Measurements from ENCODE around the gene MAP1A. TPM values are rescaled to one million over a fixed set of nuclear protein-coding genes. Genes with fewer than 3 reads are reported as not detected.

The MAP1A gene
- total RNA-seq, 4 donors from 2014 or later = 5.9 to 27.6 (median 12.8) TPM

DNA sequence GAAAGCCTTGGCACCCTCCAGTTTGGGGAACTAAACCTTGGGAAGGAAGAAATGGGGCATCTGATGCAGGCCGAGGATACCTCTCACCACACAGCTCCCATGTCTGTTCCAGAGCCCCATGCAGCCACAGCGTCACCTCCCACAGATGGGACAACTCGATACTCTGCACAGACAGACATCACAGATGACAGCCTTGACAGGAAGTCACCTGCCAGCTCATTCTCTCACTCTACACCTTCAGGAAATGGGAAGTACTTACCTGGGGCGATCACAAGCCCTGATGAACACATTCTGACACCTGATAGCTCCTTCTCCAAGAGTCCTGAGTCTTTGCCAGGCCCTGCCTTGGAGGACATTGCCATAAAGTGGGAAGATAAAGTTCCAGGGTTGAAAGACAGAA, 7.7 kb downstream of the MAP1A start:
- no peak overlapping the region for H3K27ac ChIP-seq
- no peak overlapping the region for H3K4me3 ChIP-seq
- intact Hi-C loops (cut with DNase I; ENCODE audit: low total_unique reads) = no loop called here
- H3K36me3 ChIP-seq = no peaks in the 10 kb centered on the region
- H3K9me3 ChIP-seq = peaks cover 0 to 10% of the 10 kb centered on the region in 2 donors
- TF ChIP-seq, protein P1, sequence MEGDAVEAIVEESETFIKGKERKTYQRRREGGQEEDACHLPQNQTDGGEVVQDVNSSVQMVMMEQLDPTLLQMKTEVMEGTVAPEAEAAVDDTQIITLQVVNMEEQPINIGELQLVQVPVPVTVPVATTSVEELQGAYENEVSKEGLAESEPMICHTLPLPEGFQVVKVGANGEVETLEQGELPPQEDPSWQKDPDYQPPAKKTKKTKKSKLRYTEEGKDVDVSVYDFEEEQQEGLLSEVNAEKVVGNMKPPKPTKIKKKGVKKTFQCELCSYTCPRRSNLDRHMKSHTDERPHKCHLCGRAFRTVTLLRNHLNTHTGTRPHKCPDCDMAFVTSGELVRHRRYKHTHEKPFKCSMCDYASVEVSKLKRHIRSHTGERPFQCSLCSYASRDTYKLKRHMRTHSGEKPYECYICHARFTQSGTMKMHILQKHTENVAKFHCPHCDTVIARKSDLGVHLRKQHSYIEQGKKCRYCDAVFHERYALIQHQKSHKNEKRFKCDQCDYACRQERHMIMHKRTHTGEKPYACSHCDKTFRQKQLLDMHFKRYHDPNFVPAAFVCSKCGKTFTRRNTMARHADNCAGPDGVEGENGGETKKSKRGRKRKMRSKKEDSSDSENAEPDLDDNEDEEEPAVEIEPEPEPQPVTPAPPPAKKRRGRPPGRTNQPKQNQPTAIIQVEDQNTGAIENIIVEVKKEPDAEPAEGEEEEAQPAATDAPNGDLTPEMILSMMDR (IDR thresholded peaks at IDR 0.05) = no peak
- TF ChIP-seq POLR2A (IDR thresholded peaks at IDR 0.05) = no peak
- DNase-seq = no peak
- H3K27me3 ChIP-seq = no peaks in the 10 kb centered on the region
- H3K4me1 ChIP-seq = no peaks in the 10 kb centered on the region

DNA sequence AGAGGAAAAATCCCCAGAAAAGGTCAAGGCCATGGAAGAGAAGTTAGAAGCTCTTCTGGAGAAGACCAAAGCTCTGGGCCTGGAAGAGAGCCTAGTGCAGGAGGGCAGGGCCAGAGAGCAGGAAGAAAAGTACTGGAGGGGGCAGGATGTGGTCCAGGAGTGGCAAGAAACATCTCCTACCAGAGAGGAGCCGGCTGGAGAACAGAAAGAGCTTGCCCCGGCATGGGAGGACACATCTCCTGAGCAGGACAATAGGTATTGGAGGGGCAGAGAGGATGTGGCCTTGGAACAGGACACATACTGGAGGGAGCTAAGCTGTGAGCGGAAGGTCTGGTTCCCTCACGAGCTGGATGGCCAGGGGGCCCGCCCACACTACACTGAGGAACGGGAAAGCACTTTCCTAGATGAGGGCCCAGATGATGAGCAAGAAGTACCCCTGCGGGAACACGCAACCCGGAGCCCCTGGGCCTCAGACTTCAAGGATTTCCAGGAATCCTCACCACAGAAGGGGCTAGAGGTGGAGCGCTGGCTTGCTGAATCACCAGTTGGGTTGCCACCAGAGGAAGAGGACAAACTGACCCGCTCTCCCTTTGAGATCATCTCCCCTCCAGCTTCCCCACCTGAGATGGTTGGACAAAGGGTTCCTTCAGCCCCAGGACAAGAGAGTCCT, 9.0 kb downstream of the MAP1A start:
- no peak overlapping the region for H3K4me3 ChIP-seq
- peaks cover 0 to 10% of the 10 kb centered on the region in 2 donors for H3K9me3 ChIP-seq
- no peaks in the 10 kb centered on the region for H3K4me1 ChIP-seq
- intact Hi-C loops (cut with DNase I; ENCODE audit: low total_unique reads) = no loop called here
- TF ChIP-seq, protein P1 (IDR thresholded peaks at IDR 0.05) = no peak
- TF ChIP-seq POLR2A (IDR thresholded peaks at IDR 0.05) = no peak
- no peaks in the 10 kb centered on the region for H3K36me3 ChIP-seq
- H3K27ac ChIP-seq = no peak overlapping the region
- no peaks in the 10 kb centered on the region for H3K27me3 ChIP-seq
- no peak for DNase-seq

DNA sequence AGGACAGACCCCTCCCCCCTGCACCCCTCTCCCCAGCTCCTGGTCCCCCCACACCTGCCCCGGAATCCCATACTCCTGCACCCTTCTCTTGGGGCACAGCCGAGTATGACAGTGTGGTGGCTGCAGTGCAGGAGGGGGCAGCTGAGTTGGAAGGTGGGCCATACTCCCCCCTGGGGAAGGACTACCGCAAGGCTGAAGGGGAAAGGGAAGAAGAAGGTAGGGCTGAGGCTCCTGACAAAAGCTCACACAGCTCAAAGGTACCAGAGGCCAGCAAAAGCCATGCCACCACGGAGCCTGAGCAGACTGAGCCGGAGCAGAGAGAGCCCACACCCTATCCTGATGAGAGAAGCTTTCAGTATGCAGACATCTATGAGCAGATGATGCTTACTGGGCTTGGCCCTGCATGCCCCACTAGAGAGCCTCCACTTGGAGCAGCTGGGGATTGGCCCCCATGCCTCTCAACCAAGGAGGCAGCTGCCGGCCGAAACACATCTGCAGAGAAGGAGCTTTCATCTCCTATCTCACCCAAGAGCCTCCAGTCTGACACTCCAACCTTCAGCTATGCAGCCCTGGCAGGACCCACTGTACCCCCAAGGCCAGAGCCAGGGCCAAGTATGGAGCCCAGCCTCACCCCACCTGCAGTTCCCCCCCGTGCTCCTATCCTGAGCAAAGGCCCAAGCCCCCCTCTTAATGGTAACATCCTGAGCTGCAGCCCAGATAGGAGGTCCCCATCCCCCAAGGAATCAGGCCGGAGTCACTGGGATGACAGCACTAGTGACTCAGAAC, 9.8 kb downstream of the MAP1A start:
- Histone ChIP-seq H3K27ac (no peak overlapping the region), H3K36me3 (no peaks in the 10 kb centered on the region), H3K4me1 (no peaks in the 10 kb centered on the region), H3K4me3 (no peak overlapping the region), H3K27me3 (no peaks in the 10 kb centered on the region), H3K9me3 (peaks cover 0 to 10% of the 10 kb centered on the region in 2 donors)
- TF ChIP-seq, protein P1 (IDR thresholded peaks at IDR 0.05) = no peak
- TF ChIP-seq POLR2A (IDR thresholded peaks at IDR 0.05) = no peak
- intact Hi-C loops (cut with DNase I; ENCODE audit: low total_unique reads) = no loop called here
- no peak for DNase-seq

DNA sequence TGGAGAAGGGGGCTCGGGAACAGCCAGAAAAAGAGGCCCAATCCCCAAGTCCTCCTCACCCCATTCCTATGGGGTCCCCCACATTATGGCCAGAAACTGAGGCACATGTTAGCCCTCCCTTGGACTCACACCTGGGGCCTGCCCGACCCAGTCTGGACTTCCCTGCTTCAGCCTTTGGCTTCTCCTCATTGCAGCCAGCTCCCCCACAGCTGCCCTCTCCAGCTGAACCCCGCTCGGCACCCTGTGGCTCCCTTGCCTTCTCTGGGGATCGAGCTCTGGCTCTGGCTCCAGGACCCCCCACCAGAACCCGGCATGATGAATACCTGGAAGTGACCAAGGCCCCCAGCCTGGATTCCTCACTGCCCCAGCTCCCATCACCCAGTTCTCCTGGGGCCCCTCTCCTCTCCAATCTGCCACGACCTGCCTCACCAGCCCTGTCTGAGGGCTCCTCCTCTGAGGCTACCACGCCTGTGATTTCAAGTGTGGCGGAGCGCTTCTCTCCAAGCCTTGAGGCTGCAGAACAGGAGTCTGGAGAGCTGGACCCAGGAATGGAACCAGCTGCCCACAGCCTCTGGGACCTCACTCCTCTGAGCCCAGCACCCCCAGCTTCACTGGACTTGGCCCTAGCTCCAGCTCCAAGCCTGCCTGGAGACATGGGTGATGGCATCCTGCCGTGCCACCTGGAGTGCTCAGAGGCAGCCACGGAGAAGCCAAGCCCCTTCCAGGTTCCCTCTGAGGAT, 10.6 kb downstream of the MAP1A start:
- no peaks in the 10 kb centered on the region for H3K36me3 ChIP-seq
- no peaks in the 10 kb centered on the region for H3K4me1 ChIP-seq
- intact Hi-C loops (cut with DNase I; ENCODE audit: low total_unique reads) = no loop called here
- no peak for TF ChIP-seq POLR2A (IDR thresholded peaks at IDR 0.05)
- TF ChIP-seq, protein P1 (IDR thresholded peaks at IDR 0.05) = no peak
- no peaks in the 10 kb centered on the region for H3K27me3 ChIP-seq
- no peak overlapping the region for H3K27ac ChIP-seq
- no peak for DNase-seq
- no peak overlapping the region for H3K4me3 ChIP-seq
- H3K9me3 ChIP-seq = peaks cover 0 to 10% of the 10 kb centered on the region in 2 donors
